ENCODE results near the gene NCAM1.

Gene NCAM1

GRCh38 chr11:113269096-113269495, 307.9 kb downstream of the NCAM1 start:
- H4K20me1 ChIP-seq (ENCODE audit: insufficient read depth, low read length): no peaks in the 10 kb centered on the region
- H3K4me3 ChIP-seq (ENCODE audit: low read length): no peak overlapping the region
- H3K9me3 ChIP-seq (ENCODE audit: insufficient read depth, low read length): no peaks in the 10 kb centered on the region
- H3K36me3 ChIP-seq (replicated peaks; ENCODE audit: low read depth, low read length): no peaks in the 10 kb centered on the region
- 0 out of 2 replicates have a peak, but pooled peaks cover 17% of the 10 kb centered on the region for H3K27me3 ChIP-seq (ENCODE audit: low read depth, low read length)
- H2AFZ ChIP-seq (ENCODE audit: low read depth, low read length): no peak overlapping the region
- H3K79me2 ChIP-seq (ENCODE audit: low read length): no peaks in the 10 kb centered on the region
- H3K4me2 ChIP-seq (ENCODE audit: low read length): no peak overlapping the region
- TF ChIP-seq EZH2phosphoT487 (IDR thresholded peaks at IDR 0.05; ENCODE audit: low read depth): no peak
- TF ChIP-seq, protein P1, sequence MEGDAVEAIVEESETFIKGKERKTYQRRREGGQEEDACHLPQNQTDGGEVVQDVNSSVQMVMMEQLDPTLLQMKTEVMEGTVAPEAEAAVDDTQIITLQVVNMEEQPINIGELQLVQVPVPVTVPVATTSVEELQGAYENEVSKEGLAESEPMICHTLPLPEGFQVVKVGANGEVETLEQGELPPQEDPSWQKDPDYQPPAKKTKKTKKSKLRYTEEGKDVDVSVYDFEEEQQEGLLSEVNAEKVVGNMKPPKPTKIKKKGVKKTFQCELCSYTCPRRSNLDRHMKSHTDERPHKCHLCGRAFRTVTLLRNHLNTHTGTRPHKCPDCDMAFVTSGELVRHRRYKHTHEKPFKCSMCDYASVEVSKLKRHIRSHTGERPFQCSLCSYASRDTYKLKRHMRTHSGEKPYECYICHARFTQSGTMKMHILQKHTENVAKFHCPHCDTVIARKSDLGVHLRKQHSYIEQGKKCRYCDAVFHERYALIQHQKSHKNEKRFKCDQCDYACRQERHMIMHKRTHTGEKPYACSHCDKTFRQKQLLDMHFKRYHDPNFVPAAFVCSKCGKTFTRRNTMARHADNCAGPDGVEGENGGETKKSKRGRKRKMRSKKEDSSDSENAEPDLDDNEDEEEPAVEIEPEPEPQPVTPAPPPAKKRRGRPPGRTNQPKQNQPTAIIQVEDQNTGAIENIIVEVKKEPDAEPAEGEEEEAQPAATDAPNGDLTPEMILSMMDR (IDR thresholded peaks at IDR 0.05; ENCODE audit: low read depth, low read length): no peak
- no peaks in the 10 kb centered on the region for H3K4me1 ChIP-seq (ENCODE audit: low read length)
- no peak overlapping the region for H3K27ac ChIP-seq (ENCODE audit: low read length)
- H3K9ac ChIP-seq (ENCODE audit: low read length): no peak overlapping the region

DNA sequence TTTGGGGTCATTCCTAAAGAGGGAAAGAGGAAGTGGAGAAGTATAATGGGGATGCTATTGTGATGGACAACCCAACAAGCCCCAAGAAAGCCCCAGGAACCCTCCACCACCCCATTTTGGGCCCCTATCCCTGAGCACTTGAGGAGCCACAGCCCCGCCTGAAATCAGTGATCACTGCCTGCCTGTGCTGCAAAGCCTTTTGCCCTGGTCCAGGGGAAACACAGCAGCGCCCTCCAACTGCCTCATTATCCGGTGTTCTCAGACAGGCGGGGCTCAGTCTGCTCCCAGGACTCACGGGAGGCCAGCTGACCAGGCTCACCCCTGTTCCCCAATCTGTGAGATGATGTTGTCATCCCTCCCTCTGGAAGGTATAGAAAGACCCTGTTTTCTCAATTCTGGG, 308.4 kb downstream of the NCAM1 start:
- no peak overlapping the region for H3K27ac ChIP-seq (ENCODE audit: low read length)
- H3K27me3 ChIP-seq (ENCODE audit: low read depth, low read length): 0 out of 2 replicates have a peak, but pooled peaks cover 17% of the 10 kb centered on the region
- no peak overlapping the region for H3K4me3 ChIP-seq (ENCODE audit: low read length)
- TF ChIP-seq EZH2phosphoT487 (IDR thresholded peaks at IDR 0.05; ENCODE audit: low read depth): no peak
- TF ChIP-seq, protein P1 (IDR thresholded peaks at IDR 0.05; ENCODE audit: low read depth, low read length): no peak
- no peaks in the 10 kb centered on the region for H3K9me3 ChIP-seq (ENCODE audit: insufficient read depth, low read length)
- no peak overlapping the region for H3K4me2 ChIP-seq (ENCODE audit: low read length)
- H4K20me1 ChIP-seq (ENCODE audit: insufficient read depth, low read length): no peaks in the 10 kb centered on the region
- H3K79me2 ChIP-seq (ENCODE audit: low read length): no peaks in the 10 kb centered on the region
- no peaks in the 10 kb centered on the region for H3K4me1 ChIP-seq (ENCODE audit: low read length)
- no peak overlapping the region for H3K9ac ChIP-seq (ENCODE audit: low read length)
- H3K36me3 ChIP-seq (replicated peaks; ENCODE audit: low read depth, low read length): no peaks in the 10 kb centered on the region
- H2AFZ ChIP-seq (ENCODE audit: low read depth, low read length): no peak overlapping the region

DNA sequence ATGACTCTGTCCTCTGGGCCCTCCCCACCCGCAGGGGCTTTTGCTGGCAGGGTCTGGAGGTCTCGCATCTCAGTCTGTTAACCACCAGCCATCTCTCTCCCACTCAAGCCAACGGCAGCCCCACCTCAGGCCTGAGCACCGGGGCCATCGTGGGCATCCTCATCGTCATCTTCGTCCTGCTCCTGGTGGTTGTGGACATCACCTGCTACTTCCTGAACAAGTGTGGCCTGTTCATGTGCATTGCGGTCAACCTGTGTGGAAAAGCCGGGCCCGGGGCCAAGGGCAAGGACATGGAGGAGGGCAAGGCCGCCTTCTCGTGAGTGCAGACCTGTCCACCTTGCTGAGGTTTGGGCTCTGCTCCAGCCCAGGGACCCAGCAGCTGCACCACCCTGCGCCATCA, 308.9 kb downstream of the NCAM1 start:
- H2AFZ ChIP-seq (ENCODE audit: low read depth, low read length): no peak overlapping the region
- 0 out of 2 replicates have a peak, but pooled peaks cover 17% of the 10 kb centered on the region for H3K27me3 ChIP-seq (ENCODE audit: low read depth, low read length)
- H4K20me1 ChIP-seq (ENCODE audit: insufficient read depth, low read length): no peaks in the 10 kb centered on the region
- no peaks in the 10 kb centered on the region for H3K36me3 ChIP-seq (replicated peaks; ENCODE audit: low read depth, low read length)
- H3K9me3 ChIP-seq (ENCODE audit: insufficient read depth, low read length): no peaks in the 10 kb centered on the region
- H3K4me1 ChIP-seq (ENCODE audit: low read length): no peaks in the 10 kb centered on the region
- no peak overlapping the region for H3K27ac ChIP-seq (ENCODE audit: low read length)
- H3K79me2 ChIP-seq (ENCODE audit: low read length): no peaks in the 10 kb centered on the region
- TF ChIP-seq, protein P1 (IDR thresholded peaks at IDR 0.05; ENCODE audit: low read depth, low read length): no peak
- H3K9ac ChIP-seq (ENCODE audit: low read length): no peak overlapping the region
- no peak overlapping the region for H3K4me3 ChIP-seq (ENCODE audit: low read length)
- H3K4me2 ChIP-seq (ENCODE audit: low read length): no peak overlapping the region

DNA sequence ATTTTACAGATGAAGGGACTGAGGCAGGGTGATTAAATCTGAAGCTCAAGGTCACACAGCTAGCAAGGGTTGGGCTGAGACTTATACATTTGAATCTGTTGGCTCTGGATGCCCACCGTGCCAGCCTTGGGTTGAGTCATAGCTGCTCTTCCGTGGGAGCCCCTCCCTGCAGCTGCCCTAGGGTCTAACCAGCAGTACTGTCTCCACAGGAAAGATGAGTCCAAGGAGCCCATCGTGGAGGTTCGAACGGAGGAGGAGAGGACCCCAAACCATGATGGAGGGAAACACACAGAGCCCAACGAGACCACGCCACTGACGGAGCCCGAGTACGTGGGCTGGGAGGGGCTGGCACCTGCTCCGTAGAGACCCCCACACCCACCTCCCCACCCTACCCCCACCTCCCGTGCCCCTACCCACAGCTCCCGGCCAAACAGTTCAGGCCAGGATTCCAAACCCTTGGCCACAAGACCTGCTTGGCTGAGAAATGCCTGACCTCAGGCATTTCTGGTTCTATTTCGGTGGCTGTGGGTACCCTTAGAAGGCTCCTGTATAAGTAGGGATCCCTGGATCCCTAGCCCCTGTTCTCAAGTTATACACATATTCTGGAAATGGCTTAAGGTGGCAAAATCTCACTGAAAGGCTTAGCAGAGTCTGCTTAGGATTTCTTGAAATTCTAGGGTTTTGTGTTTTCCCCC, 310.5 kb downstream of the NCAM1 start:
- Histone ChIP-seq H3K9me3 (ENCODE audit: insufficient read depth, low read length) (no peaks in the 10 kb centered on the region), H3K27me3 (ENCODE audit: low read depth, low read length) (0 out of 2 replicates have a peak, but pooled peaks cover 16% of the 10 kb centered on the region), H3K4me1 (ENCODE audit: low read length) (no peaks in the 10 kb centered on the region), H3K4me3 (ENCODE audit: low read length) (no peak overlapping the region), H2AFZ (ENCODE audit: low read depth, low read length) (no peak overlapping the region), H3K4me2 (ENCODE audit: low read length) (no peak overlapping the region), H3K27ac (ENCODE audit: low read length) (no peak overlapping the region), H3K79me2 (ENCODE audit: low read length) (no peaks in the 10 kb centered on the region), H3K36me3 (replicated peaks; ENCODE audit: low read depth, low read length) (no peaks in the 10 kb centered on the region), H3K9ac (ENCODE audit: low read length) (no peak overlapping the region), H4K20me1 (ENCODE audit: insufficient read depth, low read length) (no peaks in the 10 kb centered on the region)
- TF ChIP-seq, protein P1 (IDR thresholded peaks at IDR 0.05; ENCODE audit: low read depth, low read length): no peak
- no peak for TF ChIP-seq EZH2phosphoT487 (IDR thresholded peaks at IDR 0.05; ENCODE audit: low read depth)
